Measurements from ENCODE around the gene KRTAP4-12.
A peak's percentile ranks its signal among the peaks of the same experiment; 100 is the strongest.
"Not testable (repeated sequence)": the region's sequence is repeated elsewhere in the genome, so short reads cannot be mapped to it uniquely, and the experiment has no call there.

KRTAP4-12 gene

DNA sequence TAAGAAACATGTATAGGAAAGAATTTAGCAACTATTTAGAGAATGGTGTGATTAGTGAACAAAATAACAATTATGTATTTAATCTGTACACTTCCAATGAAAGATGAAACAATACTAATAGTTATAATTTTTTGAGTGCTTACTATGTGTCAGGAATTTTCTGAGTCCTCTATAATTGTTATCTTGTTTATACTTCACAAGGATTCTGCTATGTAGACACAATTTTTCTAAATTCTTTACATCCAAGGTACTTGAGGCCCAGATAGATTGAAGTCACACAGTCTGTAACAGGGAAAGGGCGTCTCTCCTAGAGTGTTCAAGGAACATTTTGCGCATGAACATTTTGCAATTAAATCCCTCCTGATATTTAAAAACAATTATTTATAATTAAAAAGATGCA is 1.1 kb upstream of the KRTAP4-12 start:
- no peak for FAIRE-seq

DNA sequence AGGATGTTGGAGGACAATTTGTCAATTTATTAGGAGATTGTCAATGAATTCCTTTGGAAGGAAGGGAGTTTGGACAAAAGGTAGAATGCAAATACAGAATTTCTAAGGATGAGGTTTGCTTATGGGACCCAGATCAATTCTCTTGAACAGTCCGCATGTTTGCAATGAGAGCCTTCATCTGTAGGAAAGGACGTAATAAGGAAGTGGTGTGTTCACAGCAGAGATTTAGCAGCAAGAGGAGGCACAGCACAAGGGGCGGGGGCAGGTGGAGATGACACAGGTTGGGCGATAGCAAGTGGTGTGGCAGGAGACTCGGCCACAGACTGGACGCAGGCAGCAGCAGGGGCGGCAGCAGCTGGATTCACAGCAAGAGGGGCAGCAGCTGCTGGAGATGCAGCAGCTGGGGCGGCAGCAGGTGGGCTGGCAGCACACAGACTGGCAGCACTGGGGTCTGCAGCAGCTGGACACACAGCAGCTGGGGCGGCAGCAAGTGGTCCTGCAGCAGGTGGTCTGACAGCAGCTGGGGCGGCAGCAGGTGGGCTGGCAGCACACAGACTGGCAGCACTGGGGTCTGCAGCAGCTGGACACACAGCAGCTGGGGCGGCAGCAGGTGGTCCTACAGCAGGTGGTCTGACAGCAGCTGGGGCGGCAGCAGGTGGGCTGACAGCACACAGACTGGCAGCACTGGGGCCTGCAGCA is 541 bp downstream of the KRTAP4-12 start:
- not testable (repeated sequence) for FAIRE-seq

GRCh38 chr17:41121742-41122141 is 2.2 kb downstream of the KRTAP4-12 start:
- no peak for FAIRE-seq

GRCh38 chr17:41119696-41120690 is 4.0 kb downstream of the KRTAP4-12 start:
- FAIRE-seq, result not testable (repeated sequence)

DNA sequence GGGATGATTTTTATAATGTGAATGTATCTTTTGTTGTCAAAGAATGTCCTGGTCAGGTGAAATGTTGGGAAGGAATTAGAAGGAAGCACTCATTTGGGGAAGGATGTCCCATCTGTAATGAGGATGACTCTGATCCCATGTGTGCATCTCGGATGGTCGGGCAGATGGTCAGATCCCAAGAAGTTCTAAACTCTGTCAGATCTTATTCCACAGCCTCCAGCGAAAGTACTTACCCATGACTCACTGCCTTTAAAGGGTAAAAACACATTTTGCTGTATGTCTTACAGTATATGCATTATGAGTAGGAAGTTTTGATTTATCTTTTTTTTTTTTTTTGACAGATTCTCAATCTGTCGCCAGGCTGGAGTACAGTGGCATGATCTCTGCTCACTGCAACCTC is 5.3 kb downstream of the KRTAP4-12 start:
- FAIRE-seq, result no peak

DNA sequence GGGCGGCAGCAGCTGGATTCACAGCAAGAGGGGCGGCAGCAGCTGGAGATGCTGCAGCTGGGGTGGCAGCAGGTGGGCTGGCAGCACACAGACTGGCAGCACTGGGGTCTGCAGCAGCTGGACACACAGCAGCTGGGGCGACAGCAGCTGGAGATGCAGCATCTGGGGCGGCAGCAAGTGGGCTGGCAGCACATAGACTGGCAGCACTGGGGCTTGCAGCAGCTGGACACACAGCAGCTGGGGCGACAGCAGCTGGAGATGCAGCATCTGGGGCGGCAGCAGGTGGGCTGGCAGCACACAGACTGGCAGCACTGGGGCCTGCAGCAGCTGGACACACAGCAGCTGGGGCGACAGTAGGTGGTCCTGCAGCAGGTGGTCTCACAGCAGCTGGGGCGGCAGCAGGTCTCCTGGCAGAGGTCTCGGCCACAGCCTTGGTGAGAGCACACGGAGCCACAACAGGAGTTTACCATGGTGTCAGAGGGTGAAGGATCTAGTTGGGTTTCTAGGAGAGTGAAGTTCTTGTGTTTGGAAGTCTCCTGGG is 6.1 kb downstream of the KRTAP4-12 start, which contains the start of gene KRTAP4-11:
Gene KRTAP4-11 (minus strand): TSS at position 528 of the 541 bp plus-strand sequence. CDS start 58 bp downstream, at position 470.
- FAIRE-seq, result not testable (repeated sequence)

GRCh38 chr17:41116297-41116696 is 7.7 kb downstream of the KRTAP4-12 start:
- no peak for FAIRE-seq

- FAIRE-seq, result peak; percentile 43
These were observed 12.7 kb downstream of the KRTAP4-12 start for GRCh38 chr17:41111151-41111885.

DNA sequence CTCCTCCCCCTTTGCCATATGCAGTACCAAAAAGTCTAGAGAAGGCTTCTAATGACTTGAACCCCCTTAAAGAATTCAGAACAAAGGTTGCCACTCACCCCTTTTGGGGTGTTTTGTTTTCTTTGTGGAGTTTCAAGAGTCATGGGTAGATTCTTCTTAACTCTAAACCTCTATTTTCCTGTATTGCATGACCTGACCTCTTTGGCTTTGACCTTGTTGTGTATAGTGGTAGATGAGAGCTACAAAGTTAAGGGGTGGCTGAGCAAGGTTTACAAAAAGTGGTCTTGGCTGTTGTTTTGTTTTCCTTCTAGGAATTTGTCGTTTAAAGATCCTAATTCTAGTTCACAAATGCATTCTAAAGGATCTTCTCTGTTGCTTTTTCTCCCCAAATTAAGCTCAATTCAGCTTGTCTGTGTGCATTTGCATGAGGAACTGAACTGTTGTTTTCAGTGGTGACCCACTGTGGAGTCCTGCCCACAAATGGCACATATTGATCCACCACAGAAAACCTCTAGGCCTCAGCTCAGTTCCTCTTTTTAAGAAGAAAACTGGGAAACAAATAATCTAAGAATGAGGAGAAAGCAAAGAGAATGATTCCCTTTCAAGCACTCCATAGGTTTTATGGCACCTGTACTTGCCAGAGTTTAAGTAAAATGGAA is 15.1 kb downstream of the KRTAP4-12 start:
- not testable (repeated sequence) for FAIRE-seq

GRCh38 chr17:41107941-41108450 is 16.0 kb downstream of the KRTAP4-12 start:
- no peak for FAIRE-seq

- not testable (repeated sequence) for FAIRE-seq
These were observed 18.6 kb downstream of the KRTAP4-12 start, which contains the start of gene KRTAP4-9 for GRCh38 chr17:41105347-41105746. KRTAP4-9 (plus strand) TSS chr17:41105389; CDS start chr17:41105389, 0 bp downstream.

DNA sequence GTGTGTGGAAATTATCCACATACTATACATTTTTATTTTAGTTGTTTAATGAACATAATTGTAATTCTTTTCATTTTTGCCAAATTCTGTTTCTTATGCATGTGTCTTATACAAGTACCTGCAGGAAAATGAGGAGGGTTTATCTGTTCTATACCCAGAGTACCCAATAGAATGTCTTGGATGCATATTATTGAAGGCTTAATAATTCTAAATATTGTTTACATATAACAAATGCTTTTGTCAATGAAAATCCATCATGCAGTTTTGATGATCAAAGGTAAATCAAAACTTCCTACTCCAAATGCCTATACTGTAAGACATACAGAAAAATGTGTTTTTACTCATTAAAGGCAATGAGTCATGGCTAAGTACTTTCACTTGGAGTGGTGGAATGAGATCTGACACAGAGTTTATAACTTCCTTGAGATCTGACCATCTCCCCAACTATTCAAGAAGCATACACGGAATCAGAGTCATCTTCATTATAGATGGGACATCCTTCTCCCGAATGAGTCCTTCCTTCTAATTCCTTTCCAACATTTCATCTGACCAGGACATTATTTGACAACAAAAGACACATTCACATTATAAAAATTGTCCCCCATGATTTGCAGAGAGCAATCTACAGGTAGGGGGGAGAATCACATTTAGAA is 19.5 kb downstream of the KRTAP4-12 start:
- FAIRE-seq, result not testable (repeated sequence)

- no peak for FAIRE-seq
These were observed 20.1 kb downstream of the KRTAP4-12 start for GRCh38 chr17:41103896-41104295.

DNA sequence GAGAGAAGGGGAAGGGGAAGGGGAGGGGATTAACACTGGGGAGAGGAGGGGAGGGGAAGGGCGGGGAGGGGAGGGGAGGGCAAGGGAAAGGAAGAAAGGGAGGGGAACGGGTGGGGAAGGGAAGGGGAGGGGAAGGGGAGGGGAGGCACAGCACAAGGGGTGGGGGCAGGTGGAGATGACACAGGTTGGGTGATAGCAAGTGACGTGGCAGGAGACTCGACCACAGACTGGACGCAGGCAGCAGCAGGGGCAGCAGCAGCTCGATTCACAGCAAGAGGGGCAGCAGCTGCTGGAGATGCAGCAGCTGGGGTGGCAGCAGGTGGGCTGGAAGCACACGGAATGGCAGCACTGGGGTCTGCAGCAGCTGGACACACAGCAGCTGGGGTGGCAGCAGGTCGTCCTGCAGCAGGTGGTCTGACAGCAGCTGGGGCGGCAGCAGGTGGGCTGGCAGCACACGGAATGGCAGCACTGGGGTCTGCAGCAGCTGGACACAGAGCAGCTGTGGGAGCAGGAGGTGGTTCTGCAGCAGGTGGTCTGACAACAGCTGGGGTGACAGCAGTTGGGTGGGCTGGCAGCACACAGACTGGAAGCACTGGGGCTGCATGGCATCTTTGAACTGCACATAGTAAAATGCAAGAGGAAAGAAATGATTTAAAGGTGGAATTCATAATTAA is 22.3 kb downstream of the KRTAP4-12 start, which contains the start of gene KRTAP4-16:
Gene KRTAP4-16 (minus strand): TSS at position 624 of the 674 bp plus-strand sequence. CDS start 0 bp downstream, at position 624.
- no peak for FAIRE-seq

GRCh38 chr17:41099682-41100480 is 24.1 kb downstream of the KRTAP4-12 start:
- FAIRE-seq, result not testable (repeated sequence)

GRCh38 chr17:41098481-41098880 is 25.5 kb downstream of the KRTAP4-12 start:
- no peak for FAIRE-seq

- no peak for FAIRE-seq
These were observed 25.9 kb downstream of the KRTAP4-12 start, which contains the start of gene KRTAP4-8 for GRCh38 chr17:41098042-41098441. KRTAP4-8 (minus strand) TSS chr17:41098142; CDS start chr17:41098084, 58 bp downstream.

DNA sequence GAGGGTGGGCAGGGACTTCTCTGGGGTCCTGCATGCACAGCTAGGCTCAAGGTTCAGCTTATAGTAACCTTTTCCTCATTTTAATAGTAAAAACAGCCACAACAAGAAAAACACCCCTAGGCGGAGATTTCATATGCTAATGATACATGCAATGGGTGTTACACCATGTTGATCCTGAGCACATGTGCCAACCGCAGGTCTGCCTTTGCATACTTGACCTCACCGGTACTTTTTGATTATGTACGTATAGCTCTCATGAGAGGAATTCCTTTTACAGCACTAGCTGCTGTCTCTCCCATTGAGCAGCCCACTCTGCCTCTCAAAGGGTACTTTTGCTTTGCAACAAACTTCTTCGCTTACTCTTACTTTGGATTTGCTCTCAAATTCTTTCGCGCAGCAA is 27.9 kb downstream of the KRTAP4-12 start:
- FAIRE-seq, result no peak

GRCh38 chr17:41088760-41089352 is 35.1 kb downstream of the KRTAP4-12 start:
- not testable (repeated sequence) for FAIRE-seq

All from islet of Langerhans (tissue), 1 donor.